IPS-NIHi11 (cell line): ENCODE data around the gene DYSF.

Source experiments
- DNase-seq: peaks from one replicate; pipeline ENCODE4 v3.0.0; 2012; ENCODE audit warnings: mixed read lengths, low spot score

DYSF gene

DNA sequence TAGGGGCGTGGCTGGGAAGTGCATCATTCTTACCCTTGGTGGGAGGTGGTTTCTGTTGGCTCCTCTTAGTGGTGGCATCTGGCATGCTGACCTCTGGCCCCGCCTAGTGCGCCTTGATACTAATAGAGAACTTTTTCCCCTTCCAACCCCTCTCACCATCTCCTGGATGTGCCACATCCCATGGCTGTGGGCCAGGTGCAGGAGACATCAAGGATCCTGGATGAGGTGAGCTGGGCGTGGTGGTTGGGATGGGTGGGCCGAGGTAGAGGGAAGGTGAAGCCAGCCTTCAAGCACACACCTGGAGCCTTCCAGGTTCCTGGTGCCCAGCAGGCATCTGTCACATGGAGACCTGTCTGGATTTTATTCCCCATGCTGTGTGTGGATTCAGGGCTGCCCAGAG lies 149.2 kb downstream of the DYSF start:
- no peak for DNase-seq

DNA sequence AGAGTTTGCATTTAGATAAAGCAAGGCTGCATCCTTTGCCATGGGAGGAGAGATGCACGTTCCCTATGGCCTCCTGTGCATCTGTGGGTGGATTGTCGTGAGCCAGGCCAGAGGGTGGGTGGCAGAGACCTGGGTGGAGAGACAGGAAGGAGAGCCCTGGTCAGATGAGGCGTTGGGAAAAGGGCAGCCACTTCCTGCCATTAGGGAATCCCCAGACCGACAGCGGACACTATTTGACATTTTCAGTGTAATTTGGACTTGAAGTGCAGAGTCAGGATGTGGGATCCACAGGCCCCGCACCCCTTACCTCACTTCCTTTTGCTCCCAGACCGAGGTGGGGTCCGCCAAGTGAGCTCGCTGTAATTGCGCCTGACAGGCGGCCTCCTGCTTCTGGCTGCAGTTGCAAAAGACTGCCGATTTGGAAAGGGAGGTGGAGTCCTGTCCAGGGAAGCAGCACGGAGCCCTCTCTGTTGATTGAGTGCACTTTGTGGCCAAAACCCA lies 150.0 kb downstream of the DYSF start:
- no peak for DNase-seq

DNA sequence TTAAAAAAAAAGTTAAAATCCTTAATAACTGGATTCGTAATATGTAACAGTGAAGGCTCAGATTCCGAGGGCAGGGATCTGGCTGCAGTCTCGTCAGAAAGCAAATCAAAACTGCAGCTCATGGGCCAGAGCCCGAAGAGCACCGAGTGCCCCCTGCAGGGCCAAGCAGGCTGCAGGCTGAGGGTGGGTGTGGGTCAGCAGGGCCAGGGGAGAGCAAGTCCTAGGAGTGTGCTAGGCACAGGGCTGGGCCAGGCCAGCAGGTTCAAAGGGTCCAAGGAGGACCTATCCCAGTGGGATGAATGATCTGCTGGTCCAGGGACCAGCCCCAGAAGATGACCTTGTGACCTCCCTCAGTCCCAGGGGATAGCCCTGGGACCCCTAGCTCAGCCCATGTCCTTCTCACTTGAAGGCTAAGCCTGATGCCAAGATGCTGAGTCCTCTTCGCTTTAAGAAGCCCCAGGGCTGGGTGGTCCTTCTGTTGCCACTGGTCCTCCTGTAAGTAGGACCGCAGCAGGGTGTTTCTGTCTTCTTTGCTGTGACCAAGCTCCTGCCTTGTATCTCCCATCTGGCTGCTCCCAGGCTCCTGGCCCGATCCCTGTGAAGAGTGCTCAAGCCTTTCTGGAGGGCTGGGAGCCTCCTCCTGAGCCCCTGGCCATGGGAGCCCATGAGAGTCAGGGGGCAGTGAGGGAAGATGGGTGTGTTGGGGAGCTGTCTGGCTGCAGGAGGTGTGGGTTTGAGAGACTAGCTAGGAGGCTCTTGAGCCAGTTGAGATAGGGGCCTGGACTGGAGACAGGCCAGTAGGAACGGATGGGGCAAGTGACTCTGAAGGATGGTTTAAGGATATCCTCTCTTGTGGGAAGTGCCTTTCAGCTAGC lies 150.7 kb downstream of the DYSF start:
- DNase-seq: no peak

DNA sequence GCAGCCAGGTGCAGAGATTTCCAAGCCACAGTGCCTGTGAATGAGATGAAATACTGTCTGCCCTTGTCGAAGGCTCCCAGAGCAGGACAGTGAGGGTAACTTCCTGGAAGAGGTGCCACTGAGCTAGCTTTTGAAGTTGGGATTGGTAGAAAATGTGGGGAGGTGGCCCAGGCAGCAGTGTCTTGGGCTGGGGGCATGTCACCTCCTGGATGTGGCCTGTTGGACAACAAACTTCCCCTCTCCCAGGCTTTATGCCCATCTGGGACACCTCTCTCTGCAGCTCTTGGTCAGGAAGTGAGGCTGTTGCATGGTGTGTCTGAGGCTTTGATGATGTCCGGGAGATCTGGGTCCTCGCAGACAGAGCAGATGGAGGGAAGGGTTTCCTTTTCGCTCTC lies 151.4 kb downstream of the DYSF start:
- DNase-seq: no peak

DNA sequence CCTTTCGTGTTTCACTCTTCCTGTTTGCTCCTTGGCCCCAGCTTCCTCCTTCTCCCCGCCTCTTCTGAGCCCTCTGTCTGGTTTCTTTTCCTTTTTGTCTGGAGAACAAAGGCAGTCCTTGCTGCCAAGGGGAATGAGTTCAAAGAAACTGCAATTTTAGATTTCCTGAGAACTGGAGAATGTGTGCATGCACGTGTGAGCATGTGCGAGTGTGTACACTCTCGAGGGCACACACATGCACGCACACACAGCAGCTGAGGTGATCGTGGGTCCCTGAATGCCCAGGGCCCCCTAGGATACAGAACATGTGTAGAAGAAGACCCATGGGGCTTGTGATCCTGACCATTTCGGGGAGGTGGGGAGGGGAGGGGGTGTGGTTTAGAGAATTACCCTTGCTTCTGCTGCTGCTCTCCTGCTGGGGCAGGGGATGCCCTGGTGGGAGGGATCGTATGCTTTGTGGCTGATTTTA lies 151.8 kb downstream of the DYSF start:
- no peak for DNase-seq

DNA sequence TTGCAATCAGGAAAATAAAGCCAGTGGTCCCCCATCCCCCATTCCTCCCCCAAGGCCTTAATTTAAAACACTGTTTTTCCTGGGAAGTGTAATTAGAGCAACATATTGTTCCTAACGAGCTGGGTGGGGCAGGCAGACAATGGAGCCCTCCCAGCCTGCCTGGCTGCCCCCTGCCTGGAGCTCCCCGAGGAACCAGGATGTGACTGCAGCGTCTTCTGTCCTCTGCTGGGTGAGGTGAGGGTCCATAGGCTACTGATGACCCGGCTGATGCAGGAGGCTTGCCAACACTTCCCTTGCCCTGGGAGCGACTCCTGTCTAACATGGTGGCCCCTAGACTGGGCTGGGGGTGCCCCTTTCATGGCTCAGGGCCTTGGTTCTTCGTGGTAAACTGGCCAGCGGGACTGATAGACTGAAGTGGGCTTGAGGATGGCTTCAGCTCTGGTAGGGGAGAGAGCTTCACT lies 152.4 kb downstream of the DYSF start:
- DNase-seq: no peak

DNA sequence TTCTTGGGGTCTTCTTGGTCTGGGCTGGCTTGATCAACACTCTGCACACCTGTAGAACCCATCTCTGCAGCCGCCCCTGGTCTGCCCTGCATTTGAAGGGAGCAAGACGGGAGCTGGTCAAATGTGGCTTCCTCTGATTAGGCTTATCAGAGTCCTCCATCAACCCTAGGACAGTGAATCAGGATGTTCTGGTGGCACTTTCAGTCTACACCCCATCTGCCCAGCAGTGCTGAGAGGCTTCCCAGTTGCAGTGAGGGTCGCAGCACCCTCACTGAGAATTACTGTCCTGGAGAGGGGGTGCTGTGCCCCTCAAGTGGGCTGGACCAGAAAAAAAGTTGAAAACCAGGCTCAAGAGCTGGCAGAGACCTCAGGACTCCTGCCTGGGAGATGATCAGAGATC lies 152.9 kb downstream of the DYSF start:
- no peak for DNase-seq

DNA sequence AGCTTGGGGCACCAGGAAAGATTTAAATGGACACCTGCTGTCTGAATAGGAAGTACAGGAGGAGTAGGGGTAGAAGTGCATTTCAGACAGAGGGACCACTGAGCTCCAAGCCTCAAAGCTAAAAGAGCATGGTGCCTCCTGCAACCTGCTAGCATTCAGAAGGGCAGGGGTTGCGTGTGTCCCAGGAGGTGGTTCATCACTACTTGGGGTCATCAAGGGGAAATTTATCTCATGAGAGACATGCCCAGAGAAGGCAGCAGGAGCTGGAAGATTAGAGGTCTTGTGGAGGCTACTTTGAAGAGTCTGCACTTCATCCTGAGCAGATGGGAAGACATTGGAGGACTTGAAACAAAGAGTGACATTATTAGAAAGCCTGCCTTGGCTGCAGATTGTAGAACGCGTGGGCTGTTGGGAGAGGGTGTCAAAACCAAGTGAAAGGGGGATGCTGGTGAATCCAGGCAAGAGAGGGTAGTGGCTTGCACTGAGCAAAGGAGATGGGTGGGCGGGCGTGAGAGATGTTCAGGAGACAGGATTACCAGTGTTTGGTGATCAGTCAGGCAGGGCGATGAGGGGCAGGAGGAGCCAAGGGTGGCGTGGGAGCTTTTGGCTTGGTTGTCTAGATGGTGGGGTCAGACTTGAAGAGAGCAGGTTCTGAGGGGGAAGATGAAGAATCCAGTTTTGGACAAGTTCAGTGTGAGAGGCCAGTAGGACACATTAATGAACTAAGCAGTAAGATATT lies 154.0 kb downstream of the DYSF start:
- no peak for DNase-seq

DNA sequence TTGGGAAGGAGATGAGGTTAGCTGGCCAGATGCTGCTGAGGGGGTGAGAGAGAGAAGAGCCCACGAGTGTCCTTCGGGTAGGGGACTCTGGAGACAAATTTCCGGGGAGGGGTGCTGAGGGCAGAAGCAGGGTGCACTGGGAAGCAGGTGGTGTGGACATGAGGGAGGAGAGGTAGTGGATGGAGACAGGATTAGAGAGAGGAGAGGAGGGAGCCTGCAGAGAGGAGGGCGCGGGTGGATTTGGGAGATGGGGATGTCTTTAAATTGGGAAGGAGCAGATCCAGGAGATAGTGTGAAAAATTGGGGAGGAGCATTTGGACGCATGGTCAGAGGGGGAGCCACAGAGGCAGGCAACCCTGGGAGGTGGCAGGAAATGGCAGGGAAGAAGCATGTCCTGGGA lies 154.7 kb downstream of the DYSF start:
- DNase-seq: no peak

DNA sequence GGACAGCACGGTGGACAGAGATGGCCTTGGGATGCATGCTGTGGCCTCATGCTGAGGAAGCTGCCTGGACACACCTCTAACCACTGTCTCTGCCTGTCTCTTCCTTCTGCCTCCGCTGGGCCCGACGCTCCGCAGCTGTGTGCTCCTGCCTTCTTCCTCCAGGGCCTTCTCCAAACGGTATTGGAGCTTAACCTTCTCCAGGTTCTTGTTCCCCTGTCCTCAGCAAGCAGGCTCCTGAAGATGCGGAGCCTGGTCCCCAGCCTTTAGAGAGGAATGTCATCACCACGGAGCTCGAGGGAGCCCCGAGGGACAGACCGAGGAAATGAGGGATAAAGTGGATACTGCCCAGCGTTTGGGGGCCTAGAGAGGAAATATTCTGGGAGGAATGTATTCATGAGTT lies 155.1 kb downstream of the DYSF start:
- DNase-seq: no peak

DNA sequence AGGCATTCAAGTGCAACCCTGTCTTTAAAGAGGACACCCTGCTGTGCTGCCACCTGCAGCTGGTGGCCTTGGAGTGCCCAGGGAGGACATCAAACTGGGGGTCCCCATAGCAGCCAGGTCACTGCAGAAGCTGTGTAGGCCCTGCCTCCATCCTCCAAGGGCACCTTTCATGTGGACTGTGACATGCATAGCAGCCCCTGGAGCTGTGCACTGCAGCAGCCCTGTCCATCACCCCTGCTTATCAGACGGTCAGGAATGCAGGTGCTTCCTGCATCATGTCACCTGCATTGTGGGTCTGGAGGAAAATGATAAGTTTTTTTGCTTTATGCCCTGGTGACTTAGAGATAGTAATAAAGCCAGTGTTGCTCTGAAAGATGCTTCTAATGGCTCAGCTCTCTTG lies 155.7 kb downstream of the DYSF start:
- no peak for DNase-seq

DNA sequence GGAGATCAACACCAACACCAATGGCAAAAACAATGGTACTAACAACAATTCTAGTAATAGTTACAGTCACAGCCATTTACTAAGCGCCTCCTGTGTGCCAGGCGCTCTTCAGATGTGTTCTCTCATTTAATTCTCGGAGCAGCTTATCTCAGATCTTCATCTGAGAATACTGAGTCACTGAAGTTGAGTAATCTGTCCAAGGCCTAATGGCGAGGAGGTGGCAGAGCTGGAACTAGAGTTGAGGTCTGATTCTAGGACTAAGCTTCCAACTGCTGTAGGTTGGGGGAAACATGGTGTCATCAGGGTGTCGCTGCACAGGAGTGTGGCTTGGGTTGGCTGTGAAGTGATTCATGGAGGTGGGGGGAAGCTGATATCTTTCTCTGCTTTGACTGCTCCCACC lies 156.1 kb downstream of the DYSF start:
- no peak for DNase-seq

DNA sequence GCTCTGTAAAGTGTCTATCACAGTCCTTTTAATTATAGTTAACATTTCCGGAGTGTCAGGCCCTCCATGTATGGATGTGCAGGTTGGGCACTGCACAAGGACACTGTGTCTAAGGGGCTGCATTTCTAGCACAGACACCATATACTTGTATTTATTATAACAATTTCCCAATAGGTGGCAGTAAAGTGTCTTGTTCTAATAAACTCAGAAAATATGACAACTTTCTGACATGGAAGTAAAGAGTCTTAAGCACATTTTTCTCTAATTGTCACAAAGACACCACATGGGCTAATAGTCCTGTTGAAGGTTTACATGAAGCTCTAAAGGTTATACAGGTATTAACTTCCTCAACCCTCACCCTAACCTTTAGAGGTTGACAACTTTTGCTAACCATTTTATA lies 156.6 kb downstream of the DYSF start:
- DNase-seq: no peak

DNA sequence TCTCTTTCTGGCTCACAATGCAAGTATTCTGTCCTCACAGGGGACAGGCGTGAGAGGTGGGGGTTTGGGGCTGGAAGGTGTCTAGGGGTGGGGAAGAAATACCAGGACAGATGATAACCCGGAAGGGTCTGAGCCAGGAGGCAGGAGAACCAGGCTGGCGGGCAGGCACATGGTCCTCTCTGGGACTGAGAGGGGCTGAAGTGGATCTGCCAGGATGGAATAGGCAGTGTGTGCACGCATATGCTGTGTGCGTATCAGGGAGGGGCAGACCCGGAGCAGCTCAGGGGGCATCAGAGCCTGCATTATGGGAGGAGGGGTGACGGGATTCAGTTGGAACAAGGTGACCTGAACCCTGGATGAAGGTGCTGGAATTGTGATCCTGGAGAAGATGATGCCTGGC lies 157.3 kb downstream of the DYSF start:
- no peak for DNase-seq

DNA sequence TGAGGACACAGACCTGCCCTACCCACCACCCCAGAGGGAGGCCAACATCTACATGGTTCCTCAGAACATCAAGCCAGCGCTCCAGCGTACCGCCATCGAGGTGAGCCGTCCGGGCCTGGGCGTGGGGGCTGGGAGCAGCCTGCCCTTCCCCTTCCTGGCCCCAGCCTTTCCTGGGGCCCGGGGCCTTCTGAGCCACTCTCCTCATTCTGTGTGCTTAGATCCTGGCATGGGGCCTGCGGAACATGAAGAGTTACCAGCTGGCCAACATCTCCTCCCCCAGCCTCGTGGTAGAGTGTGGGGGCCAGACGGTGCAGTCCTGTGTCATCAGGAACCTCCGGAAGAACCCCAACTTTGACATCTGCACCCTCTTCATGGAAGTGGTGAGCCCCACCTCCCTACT lies 157.9 kb downstream of the DYSF start:
- DNase-seq: no peak

DNA sequence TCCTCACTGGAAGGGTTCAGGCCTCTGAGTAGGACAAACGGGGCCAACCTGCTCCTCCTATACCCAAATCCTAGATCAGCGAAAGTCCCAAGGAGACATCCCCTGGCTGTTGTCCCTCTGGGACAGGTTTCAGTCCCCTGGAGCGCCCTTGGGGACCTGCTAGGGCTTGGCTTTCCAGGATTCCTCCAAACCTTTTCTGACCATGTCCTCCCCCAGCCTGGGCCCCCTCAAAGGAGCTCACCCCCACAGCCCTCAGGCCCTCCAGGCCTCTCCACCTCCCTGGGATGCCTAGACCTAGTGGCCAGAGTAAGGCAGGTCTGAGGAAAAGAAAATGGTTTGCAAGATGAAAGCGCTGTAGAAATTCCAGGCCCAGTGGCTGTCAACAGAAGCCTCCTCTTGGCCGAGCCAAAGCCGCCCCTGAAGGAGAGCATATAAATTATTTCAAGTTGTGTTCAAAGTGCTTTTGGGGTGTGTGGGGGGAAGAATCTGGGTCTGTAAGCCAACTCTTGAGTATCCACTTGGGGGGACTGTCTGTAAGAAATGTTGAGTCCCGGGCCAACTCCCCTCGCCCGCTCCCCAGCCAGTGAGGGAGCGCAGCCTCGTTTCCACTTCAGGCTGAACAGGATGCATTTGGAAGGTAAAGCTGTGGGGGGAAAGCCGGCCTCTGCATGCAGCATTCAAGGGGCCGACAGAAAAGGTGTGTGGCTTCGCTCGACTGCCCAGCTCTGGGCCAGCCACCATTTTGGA lies 158.6 kb downstream of the DYSF start:
- no peak for DNase-seq

DNA sequence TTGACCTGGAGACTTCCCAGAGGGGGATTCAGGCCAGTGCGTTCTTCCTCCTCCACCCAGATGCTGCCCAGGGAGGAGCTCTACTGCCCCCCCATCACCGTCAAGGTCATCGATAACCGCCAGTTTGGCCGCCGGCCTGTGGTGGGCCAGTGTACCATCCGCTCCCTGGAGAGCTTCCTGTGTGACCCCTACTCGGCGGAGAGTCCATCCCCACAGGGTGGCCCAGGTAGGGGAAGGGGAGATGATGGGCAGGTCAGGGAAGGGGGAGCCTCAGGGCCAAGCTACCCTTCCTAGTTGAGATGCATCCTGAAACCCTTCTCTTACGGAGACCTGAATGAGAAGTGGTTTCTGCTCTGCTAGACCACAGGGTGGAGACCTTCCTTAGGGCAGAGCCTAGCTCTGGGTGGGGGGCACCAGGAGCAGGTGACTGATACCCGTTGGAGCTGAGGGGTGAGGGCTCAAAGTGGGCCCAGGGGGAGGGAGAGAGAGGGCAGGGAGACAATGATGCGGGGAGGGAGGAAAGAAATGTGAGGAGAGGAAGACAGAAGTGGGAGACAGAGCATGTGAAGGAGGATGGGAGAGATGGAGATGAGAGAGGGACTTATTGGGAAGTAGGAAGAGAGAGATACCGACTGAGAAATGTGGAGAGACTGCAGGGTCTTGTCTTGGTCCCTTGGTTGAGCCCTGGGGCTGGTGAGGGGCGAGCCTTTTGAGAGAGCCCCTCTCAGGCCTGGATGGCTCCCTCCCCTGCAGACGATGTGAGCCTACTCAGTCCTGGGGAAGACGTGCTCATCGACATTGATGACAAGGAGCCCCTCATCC lies 159.4 kb downstream of the DYSF start:
- DNase-seq: no peak

DNA sequence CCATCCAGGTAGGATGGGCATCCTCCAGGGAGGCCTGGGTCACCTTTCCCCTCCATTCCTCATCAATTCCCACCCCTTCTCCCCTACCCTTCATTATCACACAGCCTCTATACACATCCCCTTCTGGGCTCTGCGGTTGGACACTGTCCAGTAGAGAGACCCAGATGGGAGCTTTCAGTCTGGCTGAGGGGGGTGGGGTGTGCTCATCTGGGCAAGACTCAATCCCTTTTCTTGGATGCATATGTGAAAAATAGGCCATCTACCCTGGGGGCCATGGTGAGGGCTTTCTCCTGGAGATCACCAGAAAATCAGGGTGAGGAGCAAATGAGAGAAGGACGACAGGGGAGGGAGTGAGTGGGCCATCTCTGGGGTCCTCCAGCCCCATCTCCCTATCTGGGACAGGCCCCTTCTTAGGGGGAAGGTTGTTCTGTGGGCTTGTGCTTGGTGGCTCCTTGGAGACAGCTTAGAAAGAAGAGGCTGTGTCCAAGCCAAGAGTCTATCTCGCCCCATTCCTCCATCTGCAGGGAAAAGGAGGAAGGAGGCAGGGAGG lies 160.1 kb downstream of the DYSF start:
- no peak for DNase-seq

DNA sequence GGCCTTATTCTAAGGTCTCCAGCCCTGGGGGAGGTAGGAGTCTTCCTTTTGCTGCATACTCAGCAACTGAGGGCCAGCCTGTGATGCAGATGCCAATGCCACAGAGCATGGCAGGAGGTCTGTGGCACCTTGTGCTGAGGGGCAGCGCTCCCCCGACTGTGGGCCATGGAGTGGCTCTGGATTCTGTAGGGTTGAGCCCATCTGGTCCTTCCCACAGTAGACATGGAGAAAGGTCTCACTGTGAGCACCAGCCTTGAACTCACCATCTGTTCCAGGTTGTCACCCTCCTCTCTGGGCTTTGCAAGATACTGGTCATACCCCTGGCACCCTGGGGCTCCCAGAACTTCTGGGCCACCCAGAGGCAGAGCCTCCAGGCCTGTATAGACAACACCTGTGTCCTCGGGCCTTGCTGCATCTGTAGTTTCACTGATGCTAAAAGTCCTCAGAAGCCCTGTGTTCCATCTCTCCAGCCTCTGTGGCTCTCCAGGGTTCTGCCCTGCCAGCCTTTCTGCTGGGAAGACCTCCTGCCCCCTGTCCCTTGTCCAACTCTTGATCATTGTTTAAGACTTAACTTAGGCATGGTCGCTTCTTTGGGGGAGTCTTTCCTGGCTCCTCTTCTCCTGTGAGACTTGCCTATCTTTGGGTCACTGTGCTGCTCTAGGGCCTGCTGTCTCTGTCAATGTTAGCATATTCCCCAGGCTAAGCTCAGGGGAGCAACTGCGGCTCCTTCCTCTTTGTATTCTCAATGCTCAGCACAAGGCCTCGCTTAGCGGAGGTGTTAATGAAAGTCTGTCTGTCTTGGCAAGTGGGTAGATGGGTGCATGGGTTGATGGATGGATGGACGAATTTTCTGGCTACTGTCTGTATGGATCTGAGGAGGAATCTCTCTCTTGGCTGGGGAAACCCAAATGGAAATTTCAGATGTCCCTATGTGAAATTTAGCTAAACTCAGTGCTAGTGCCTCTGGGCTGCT lies 160.9 kb downstream of the DYSF start:
- DNase-seq: peak; percentile 4
